HFF-Myc (cell line): ENCODE results near the gene TWIST1.

Experiments
- DNase-seq: peaks from one replicate; pipeline ENCODE4 v3.0.0-alpha.2; 2011; ENCODE audit warnings: low read depth; ENCODE audit errors: extremely low read depth
- H3K4me3 ChIP-seq: replicated peaks from 2 replicates; pipeline ENCODE4 v1.5.1; 2011; ENCODE audit warnings: low read depth, mild to moderate bottlenecking, control low read depth, low read length
- TF ChIP-seq, protein P1 (sequence below): IDR thresholded peaks from 2 replicates; pipeline ENCODE4 v1.5.1; 2012; ENCODE audit warnings: mild to moderate bottlenecking, low read depth, low read length, control low read depth; ENCODE audit errors: missing control alignments

The TWIST1 gene

GRCh38 chr7:19102884-19103283 lies 14.6 kb downstream of the TWIST1 start:
- no peak for DNase-seq
- TF ChIP-seq, protein P1, sequence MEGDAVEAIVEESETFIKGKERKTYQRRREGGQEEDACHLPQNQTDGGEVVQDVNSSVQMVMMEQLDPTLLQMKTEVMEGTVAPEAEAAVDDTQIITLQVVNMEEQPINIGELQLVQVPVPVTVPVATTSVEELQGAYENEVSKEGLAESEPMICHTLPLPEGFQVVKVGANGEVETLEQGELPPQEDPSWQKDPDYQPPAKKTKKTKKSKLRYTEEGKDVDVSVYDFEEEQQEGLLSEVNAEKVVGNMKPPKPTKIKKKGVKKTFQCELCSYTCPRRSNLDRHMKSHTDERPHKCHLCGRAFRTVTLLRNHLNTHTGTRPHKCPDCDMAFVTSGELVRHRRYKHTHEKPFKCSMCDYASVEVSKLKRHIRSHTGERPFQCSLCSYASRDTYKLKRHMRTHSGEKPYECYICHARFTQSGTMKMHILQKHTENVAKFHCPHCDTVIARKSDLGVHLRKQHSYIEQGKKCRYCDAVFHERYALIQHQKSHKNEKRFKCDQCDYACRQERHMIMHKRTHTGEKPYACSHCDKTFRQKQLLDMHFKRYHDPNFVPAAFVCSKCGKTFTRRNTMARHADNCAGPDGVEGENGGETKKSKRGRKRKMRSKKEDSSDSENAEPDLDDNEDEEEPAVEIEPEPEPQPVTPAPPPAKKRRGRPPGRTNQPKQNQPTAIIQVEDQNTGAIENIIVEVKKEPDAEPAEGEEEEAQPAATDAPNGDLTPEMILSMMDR: no peak

DNA sequence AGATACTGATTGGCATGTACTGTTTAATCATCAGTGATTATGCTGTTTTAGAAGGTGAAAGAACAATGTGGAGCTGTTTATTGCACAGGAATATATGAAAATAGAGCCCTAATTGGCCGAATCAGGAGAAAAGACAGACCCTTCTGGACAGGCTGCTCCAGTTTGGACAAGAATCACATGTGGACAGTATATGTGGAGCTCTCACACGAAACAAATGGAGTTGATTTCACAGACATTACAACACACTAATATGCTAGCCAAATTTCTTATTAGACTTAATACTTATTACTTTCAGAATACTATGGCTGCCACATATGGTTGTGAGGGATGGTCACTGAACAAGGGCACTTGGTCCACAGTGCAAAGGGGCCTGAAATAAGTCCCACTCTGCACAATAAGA lies 15.5 kb downstream of the TWIST1 start:
- no peak for DNase-seq
- H3K4me3 ChIP-seq: no peak overlapping the region
- TF ChIP-seq, protein P1: no peak

More at GRCh38 chr7:19102884-19103283, 14.6 kb downstream of the TWIST1 start:
- no peak overlapping the region for H3K4me3 ChIP-seq

GRCh38 chr7:19101472-19101871 lies 16.0 kb downstream of the TWIST1 start:
- H3K4me3 ChIP-seq: no peak overlapping the region
- no peak for DNase-seq
- TF ChIP-seq, protein P1: no peak

DNA sequence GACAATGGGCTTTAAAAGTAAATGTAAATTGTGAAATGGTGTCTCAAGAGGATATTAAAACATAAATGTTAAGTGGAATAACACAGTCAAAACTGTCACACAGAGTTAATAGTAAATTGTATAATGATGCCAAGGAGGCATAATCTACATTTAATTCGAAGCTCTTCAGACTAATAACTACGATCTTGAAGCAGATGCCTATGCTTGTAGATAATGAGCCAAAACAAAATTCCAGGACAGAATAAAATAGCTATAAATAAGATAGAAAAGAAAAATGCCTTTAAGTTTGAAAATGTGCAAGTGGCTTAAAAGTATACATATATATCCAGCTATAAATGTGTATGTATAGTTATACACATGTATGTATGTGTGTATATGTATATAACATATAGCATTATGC lies 17.5 kb downstream of the TWIST1 start:
- DNase-seq: no peak
- TF ChIP-seq, protein P1: no peak
- no peak overlapping the region for H3K4me3 ChIP-seq

GRCh38 chr7:19099194-19099593 lies 18.2 kb downstream of the TWIST1 start:
- TF ChIP-seq, protein P1: no peak
- DNase-seq: no peak
- H3K4me3 ChIP-seq: no peak overlapping the region

- no peak for DNase-seq
- TF ChIP-seq, protein P1: no peak
- H3K4me3 ChIP-seq: no peak overlapping the region
These were observed 18.9 kb downstream of the TWIST1 start for GRCh38 chr7:19098510-19098909.

DNA sequence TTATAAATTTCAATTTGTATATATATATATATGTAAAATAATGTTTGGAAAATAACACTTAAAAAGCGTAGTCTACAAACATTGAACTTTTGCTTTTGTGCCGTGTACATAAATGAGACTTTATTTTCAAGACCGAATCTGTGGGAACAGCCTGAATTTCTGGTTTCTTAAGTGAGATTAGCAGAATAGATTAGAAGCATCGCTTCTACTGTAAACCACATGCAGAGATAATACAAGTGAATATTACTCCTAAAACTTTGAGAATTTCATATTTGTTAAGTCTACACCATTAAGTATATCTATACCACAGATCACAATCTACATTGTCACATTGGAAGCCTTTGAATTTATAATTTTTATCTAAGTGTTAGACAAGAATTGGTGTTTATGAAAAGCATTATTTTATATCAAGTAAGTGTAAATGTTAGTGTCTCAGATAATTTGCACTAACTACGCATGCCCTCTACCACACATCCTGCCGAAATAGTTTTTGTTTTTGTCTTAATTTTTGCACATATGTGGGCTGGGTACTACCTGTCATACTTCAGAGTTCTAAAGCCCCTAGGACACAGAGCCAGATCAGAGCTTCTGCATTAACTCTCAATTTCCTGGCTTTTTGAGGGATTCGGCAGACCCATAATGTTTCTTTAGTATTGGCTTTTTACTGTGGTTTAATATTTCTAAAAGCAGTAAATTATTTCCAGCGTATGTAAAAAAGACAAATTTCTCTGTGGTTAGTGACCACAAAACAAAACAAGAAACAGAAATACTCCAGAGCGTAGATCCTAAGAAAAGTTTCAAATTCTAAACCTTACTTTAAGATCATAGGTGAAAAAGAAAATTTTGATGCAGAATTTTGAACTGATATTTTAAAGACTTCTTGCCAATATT lies 20.0 kb downstream of the TWIST1 start:
- H3K4me3 ChIP-seq: no peak overlapping the region
- TF ChIP-seq, protein P1: no peak
- DNase-seq: no peak
